Measurements from ENCODE around the gene SEC24D. TPM values are rescaled to one million over a fixed set of nuclear protein-coding genes. Genes with fewer than 3 reads are reported as not detected.

Gene SEC24D
- total RNA-seq, 1 experiment from 2014 or later: 13.4 TPM

GRCh38 chr4:118813561-118813960, 22.4 kb downstream of the SEC24D start:
- in situ Hi-C loops (cut with HindIII; ENCODE audit: low pct_unique_long_range_greater_than_20kb, low sequenced_read_pairs): no loop called here
- ChIA-PET POLR2A (interaction anchor here (1.0 kb wide), 1 partner anchor 529 kb away, joined by 3 read pairs; no protein-coding TSS in a partner anchor), CTCF (interaction anchor here (0.5 kb wide), 1 partner anchor 38 kb away, joined by 3 read pairs; no protein-coding TSS in a partner anchor)
- H3K36me3 ChIP-seq (ENCODE audit: control insufficient read depth, insufficient read depth, low read length): no peaks in the 10 kb centered on the region; the same call in 1 of the 2 replicates
- no peaks in the 10 kb centered on the region for H3K4me1 ChIP-seq (ENCODE audit: control insufficient read depth, insufficient read depth, low read length)
- ATAC-seq: no peak
- TF ChIP-seq POLR2AphosphoS5 (IDR thresholded peaks at IDR 0.05; ENCODE audit: low read depth, low read length) (no peak), TCF7L2 (IDR thresholded peaks at IDR 0.05; ENCODE audit: low read depth, low read length) (no peak), REST (IDR thresholded peaks at IDR 0.05; ENCODE audit: insufficient read depth in 1 of 2, low read depth in 2 of 2, low read length in 1 of 2) (no peak), SIN3A (IDR thresholded peaks at IDR 0.05; ENCODE audit: borderline replicate concordance, insufficient read depth, low read depth, low read length) (no peak), CTCF (IDR thresholded peaks at IDR 0.05) (no peak)
- intact Hi-C loops (cut with micrococcal nuclease; ENCODE audit: unreplicated experiment): no loop called here
- no TSS peak for BruUV-seq (replicated peaks)
- H3K27me3 ChIP-seq (ENCODE audit: control insufficient read depth, insufficient read depth, low read length): no peaks in the 10 kb centered on the region
- DNase-seq (ENCODE audit: low read depth, low spot score): no peak
- no peak overlapping the region for H3K27ac ChIP-seq (ENCODE audit: low read length)
- H3K9me3 ChIP-seq (ENCODE audit: control insufficient read depth, insufficient read depth, low read depth, low read length): no peaks in the 10 kb centered on the region
- H3K4me3 ChIP-seq (ENCODE audit: low read depth in 2 of 2, low read length in 2 of 2): no peak overlapping the region

- Histone ChIP-seq H3K27ac (ENCODE audit: low read length) (no peak overlapping the region), H3K36me3 (ENCODE audit: control insufficient read depth, insufficient read depth, low read length) (no peaks in the 10 kb centered on the region; the same call in 1 of the 2 replicates), H3K4me3 (ENCODE audit: low read depth in 2 of 2, low read length in 2 of 2) (no peak overlapping the region), H3K9me3 (ENCODE audit: control insufficient read depth, insufficient read depth, low read depth, low read length) (no peaks in the 10 kb centered on the region), H3K4me1 (ENCODE audit: control insufficient read depth, insufficient read depth, low read length) (no peaks in the 10 kb centered on the region), H3K27me3 (ENCODE audit: control insufficient read depth, insufficient read depth, low read length) (no peaks in the 10 kb centered on the region)
- ATAC-seq (no peak), DNase-seq (ENCODE audit: low read depth, low spot score) (no peak)
- POLR2A ChIA-PET: no interaction called here
- intact Hi-C loops (cut with micrococcal nuclease; ENCODE audit: unreplicated experiment) (no loop called here), in situ Hi-C loops (cut with HindIII; ENCODE audit: low pct_unique_long_range_greater_than_20kb, low sequenced_read_pairs) (no loop called here)
- no TSS peak for BruUV-seq (replicated peaks)
- TF ChIP-seq POLR2AphosphoS5 (IDR thresholded peaks at IDR 0.05; ENCODE audit: low read depth, low read length) (no peak), SIN3A (IDR thresholded peaks at IDR 0.05; ENCODE audit: borderline replicate concordance, insufficient read depth, low read depth, low read length) (no peak), REST (IDR thresholded peaks at IDR 0.05; ENCODE audit: insufficient read depth in 1 of 2, low read depth in 2 of 2, low read length in 1 of 2) (no peak), CTCF (IDR thresholded peaks at IDR 0.05) (no peak), TCF7L2 (IDR thresholded peaks at IDR 0.05; ENCODE audit: low read depth, low read length) (no peak)
- CTCF ChIA-PET: no interaction called here
Measured at GRCh38 chr4:118811832-118812231, 24.1 kb downstream of the SEC24D start.

Measured in Panc1 (cell line).